ENCODE measurements around the gene WDR54. TPM values are rescaled to one million over a fixed set of nuclear protein-coding genes. Genes with fewer than 3 reads are reported as not detected.

WDR54 gene
- total and polyA plus RNA-seq, 11 donors: 1.4 to 6.5 (median 3.0) TPM

DNA sequence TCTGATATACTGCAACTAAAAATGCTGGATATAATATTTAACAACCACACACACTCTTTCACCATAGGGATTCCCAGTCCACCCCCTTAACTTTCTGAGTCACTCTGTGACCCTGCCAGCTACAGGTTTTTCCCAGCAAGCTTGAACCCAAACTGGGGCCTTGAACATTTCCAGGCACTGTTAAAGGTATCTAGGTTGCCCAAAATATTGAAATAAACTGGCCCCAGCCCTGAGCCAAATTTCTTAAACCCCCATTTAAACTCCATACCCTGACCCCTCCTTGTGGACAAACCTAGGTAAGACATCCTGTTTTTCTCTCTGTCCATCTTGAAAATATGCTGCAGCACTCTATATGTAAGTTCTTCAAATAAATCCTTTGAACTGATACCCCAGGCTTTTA, 21.7 kb upstream of the WDR54 start:
- H3K27me3 ChIP-seq: no peaks in the 10 kb centered on the region
- H3K4me3 ChIP-seq: no peak overlapping the region
- H3K27ac ChIP-seq: no peak overlapping the region
- ATAC-seq (peak in 1 of 4 donors; percentile 28), DNase-seq (no peak)
- H3K36me3 ChIP-seq: no peaks in the 10 kb centered on the region
- no peaks in the 10 kb centered on the region for H3K9me3 ChIP-seq
- H3K4me1 ChIP-seq: no peaks in the 10 kb centered on the region
- intact Hi-C loops (cut with DNase I): loop anchor here in 5 of 10 donors (5.0 to 10.0 kb wide), 3 partner anchors 67 to 135 kb away; no protein-coding TSS in a partner anchor
- TF ChIP-seq POLR2A (IDR thresholded peaks at IDR 0.05): no peak
- TF ChIP-seq, protein P1, sequence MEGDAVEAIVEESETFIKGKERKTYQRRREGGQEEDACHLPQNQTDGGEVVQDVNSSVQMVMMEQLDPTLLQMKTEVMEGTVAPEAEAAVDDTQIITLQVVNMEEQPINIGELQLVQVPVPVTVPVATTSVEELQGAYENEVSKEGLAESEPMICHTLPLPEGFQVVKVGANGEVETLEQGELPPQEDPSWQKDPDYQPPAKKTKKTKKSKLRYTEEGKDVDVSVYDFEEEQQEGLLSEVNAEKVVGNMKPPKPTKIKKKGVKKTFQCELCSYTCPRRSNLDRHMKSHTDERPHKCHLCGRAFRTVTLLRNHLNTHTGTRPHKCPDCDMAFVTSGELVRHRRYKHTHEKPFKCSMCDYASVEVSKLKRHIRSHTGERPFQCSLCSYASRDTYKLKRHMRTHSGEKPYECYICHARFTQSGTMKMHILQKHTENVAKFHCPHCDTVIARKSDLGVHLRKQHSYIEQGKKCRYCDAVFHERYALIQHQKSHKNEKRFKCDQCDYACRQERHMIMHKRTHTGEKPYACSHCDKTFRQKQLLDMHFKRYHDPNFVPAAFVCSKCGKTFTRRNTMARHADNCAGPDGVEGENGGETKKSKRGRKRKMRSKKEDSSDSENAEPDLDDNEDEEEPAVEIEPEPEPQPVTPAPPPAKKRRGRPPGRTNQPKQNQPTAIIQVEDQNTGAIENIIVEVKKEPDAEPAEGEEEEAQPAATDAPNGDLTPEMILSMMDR (IDR thresholded peaks at IDR 0.05): peak in 10 of 12 donors; percentile 28 to 58 (median 47)

DNA sequence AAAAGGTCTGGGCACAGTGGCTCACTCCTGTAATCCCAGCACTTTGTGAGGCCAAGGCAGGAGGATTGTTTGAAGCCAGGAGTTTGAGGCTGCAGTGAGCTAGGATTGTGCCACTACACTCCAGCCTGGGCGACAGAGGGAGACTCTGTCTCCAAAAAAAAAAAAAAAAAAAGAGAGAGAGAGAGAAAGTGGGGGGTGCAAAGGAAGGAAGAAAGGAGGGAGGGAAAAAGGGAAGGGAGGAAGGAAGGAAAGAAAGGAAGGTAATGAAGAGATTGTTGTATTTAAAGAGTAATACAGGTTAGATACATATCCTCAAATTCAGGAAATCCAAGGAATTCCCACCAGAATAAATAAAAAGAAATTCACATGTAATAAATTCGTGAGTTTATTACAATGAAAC, 19.6 kb upstream of the WDR54 start:
- Histone ChIP-seq H3K4me3 (no peak overlapping the region), H3K27me3 (no peaks in the 10 kb centered on the region), H3K27ac (no peak overlapping the region), H3K4me1 (no peaks in the 10 kb centered on the region), H3K9me3 (no peaks in the 10 kb centered on the region), H3K36me3 (no peaks in the 10 kb centered on the region)
- intact Hi-C loops (cut with DNase I): loop anchor here in 1 of 10 donors (5.0 kb wide), 1 partner anchor 70 kb away; no protein-coding TSS in a partner anchor
- WGBS, 4 donors: 75 to 90% (median 82%) methylated on average over 2 of the region's 2 CpGs
- ATAC-seq (no peak), DNase-seq (no peak)
- TF ChIP-seq, protein P1 (IDR thresholded peaks at IDR 0.05): no peak
- TF ChIP-seq POLR2A (IDR thresholded peaks at IDR 0.05): no peak

DNA sequence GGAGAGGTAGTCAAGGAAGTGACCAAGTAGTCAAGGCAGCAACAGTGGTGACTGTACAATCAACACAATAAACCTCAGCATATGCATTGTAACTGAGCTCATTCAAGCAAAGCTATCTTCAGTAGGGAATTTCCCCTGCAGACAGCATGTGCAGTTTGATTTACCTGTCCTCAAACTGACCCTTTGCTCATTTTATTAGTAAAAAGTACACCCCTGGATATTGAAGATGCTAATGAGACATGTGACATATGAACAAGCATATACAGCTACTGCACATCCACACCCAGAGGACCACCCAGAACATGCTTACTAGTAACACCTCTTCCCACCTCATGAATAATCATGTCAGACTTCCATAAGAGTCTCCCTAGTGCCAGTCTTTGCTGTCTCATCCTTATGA, 15.5 kb upstream of the WDR54 start:
- no peak overlapping the region for H3K27ac ChIP-seq
- no peaks in the 10 kb centered on the region for H3K4me1 ChIP-seq
- DNase-seq (no peak), ATAC-seq (no peak)
- TF ChIP-seq, protein P1 (IDR thresholded peaks at IDR 0.05): no peak
- TF ChIP-seq POLR2A (IDR thresholded peaks at IDR 0.05): no peak
- H3K27me3 ChIP-seq: no peaks in the 10 kb centered on the region
- H3K9me3 ChIP-seq: no peaks in the 10 kb centered on the region
- H3K36me3 ChIP-seq: no peaks in the 10 kb centered on the region
- no peak overlapping the region for H3K4me3 ChIP-seq
- intact Hi-C loops (cut with DNase I): no loop called here

DNA sequence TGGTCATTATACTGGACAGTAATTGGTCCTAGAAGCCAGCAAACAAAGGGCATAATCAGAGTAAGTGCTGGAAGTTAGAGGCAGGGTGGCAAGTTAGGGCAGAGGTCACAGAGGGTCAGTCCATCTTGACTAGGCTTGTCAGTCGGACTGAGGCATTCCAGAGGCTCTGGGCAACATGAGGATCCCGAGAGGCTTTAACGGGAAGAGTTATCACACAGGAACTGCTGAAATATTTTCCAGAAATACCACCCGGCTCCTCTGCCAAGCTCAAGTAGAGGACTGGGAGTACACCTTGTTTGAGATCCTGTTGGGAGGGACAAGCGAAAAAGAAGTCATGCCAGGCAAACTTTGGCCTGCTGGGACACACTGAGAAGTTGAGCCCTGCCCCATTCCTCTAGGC, 13.8 kb upstream of the WDR54 start:
- DNase-seq (no peak), ATAC-seq (peak in 3 of 4 donors; percentile 32 to 66 (median 57))
- intact Hi-C loops (cut with DNase I): no loop called here
- no peaks in the 10 kb centered on the region for H3K27me3 ChIP-seq
- TF ChIP-seq, protein P1 (IDR thresholded peaks at IDR 0.05): no peak
- no peak for TF ChIP-seq POLR2A (IDR thresholded peaks at IDR 0.05)
- no peaks in the 10 kb centered on the region for H3K36me3 ChIP-seq
- H3K4me3 ChIP-seq: no peak overlapping the region
- H3K4me1 ChIP-seq: no peaks in the 10 kb centered on the region
- H3K27ac ChIP-seq: no peak overlapping the region
- H3K9me3 ChIP-seq: no peaks in the 10 kb centered on the region
- 34 to 51% (median 46%) methylated on average over 5 of the region's 5 CpGs for WGBS, 4 donors

Measured in heart left ventricle (tissue), 16 donors.